ENCODE data around the gene BCOR.

The BCOR gene

GRCh38 chrX:40107291-40108161 is 9.8 kb upstream of the BCOR start:
- TF ChIP-seq EZH2 (IDR thresholded peaks at IDR 0.05; ENCODE audit: borderline replicate concordance, low read length) (no peak), CTCF (IDR thresholded peaks at IDR 0.05; ENCODE audit: low read length) (no peak)
- H3K27me3 ChIP-seq (ENCODE audit: insufficient read depth, low read length): no peaks in the 10 kb centered on the region
- peaks cover 45% of the 10 kb centered on the region for H3K4me1 ChIP-seq (ENCODE audit: insufficient read depth, low read length, severe bottlenecking)
- no peaks in the 10 kb centered on the region for H3F3A ChIP-seq (ENCODE audit: insufficient read depth, low read length)
- H3K27ac ChIP-seq (ENCODE audit: low read depth, low read length, poor library complexity, severe bottlenecking): peak overlapping the region; percentile 99
- H2AFZ ChIP-seq (ENCODE audit: low read length): no peak overlapping the region
- H3K9me2 ChIP-seq (ENCODE audit: low read depth, low read length): no peaks in the 10 kb centered on the region
- no peaks in the 10 kb centered on the region for H3K79me2 ChIP-seq (ENCODE audit: insufficient read depth, low read length)
- peak overlapping the region; percentile 64 for H3K4me3 ChIP-seq (ENCODE audit: low read depth, low read length, poor library complexity, severe bottlenecking)
- H3K36me3 ChIP-seq (ENCODE audit: insufficient read depth, low read length): no peaks in the 10 kb centered on the region
- H3K9ac ChIP-seq (ENCODE audit: low read length): peak overlapping the region; percentile 76
- H3K9me3 ChIP-seq (ENCODE audit: low read length): no peaks in the 10 kb centered on the region
- H3K4me2 ChIP-seq (ENCODE audit: low read length): peak overlapping the region; percentile 55
- H4K20me1 ChIP-seq (ENCODE audit: insufficient read depth, low read length): no peaks in the 10 kb centered on the region

- no peaks in the 10 kb centered on the region for H4K20me1 ChIP-seq (ENCODE audit: insufficient read depth, low read length)
- no peak overlapping the region for H2AFZ ChIP-seq (ENCODE audit: low read length)
- no peaks in the 10 kb centered on the region for H3K36me3 ChIP-seq (ENCODE audit: insufficient read depth, low read length)
- peak overlapping the region; percentile 55 for H3K4me2 ChIP-seq (ENCODE audit: low read length)
- no peaks in the 10 kb centered on the region for H3K79me2 ChIP-seq (ENCODE audit: insufficient read depth, low read length)
- peak overlapping the region; percentile 76 for H3K9ac ChIP-seq (ENCODE audit: low read length)
- TF ChIP-seq CTCF (IDR thresholded peaks at IDR 0.05; ENCODE audit: low read length) (no peak), EZH2 (IDR thresholded peaks at IDR 0.05; ENCODE audit: borderline replicate concordance, low read length) (no peak)
- no peaks in the 10 kb centered on the region for H3K9me3 ChIP-seq (ENCODE audit: low read length)
- no peaks in the 10 kb centered on the region for H3K9me2 ChIP-seq (ENCODE audit: low read depth, low read length)
- no peaks in the 10 kb centered on the region for H3F3A ChIP-seq (ENCODE audit: insufficient read depth, low read length)
- peak overlapping the region; percentile 64 for H3K4me3 ChIP-seq (ENCODE audit: low read depth, low read length, poor library complexity, severe bottlenecking)
- no peaks in the 10 kb centered on the region for H3K27me3 ChIP-seq (ENCODE audit: insufficient read depth, low read length)
- H3K27ac ChIP-seq (ENCODE audit: low read depth, low read length, poor library complexity, severe bottlenecking): peak overlapping the region; percentile 99
- H3K4me1 ChIP-seq (ENCODE audit: insufficient read depth, low read length, severe bottlenecking): peaks cover 53% of the 10 kb centered on the region
Measured at GRCh38 chrX:40106676-40107290, 9.0 kb upstream of the BCOR start.

GRCh38 chrX:40105835-40106675 is 8.3 kb upstream of the BCOR start:
- peak overlapping the region; percentile 64 for H3K4me3 ChIP-seq (ENCODE audit: low read depth, low read length, poor library complexity, severe bottlenecking)
- no peak for TF ChIP-seq CTCF (IDR thresholded peaks at IDR 0.05; ENCODE audit: low read length)
- TF ChIP-seq EZH2 (IDR thresholded peaks at IDR 0.05; ENCODE audit: borderline replicate concordance, low read length): no peak
- H3K9ac ChIP-seq (ENCODE audit: low read length): peak overlapping the region; percentile 76
- H3K79me2 ChIP-seq (ENCODE audit: insufficient read depth, low read length): no peaks in the 10 kb centered on the region
- peak overlapping the region; percentile 99 for H3K27ac ChIP-seq (ENCODE audit: low read depth, low read length, poor library complexity, severe bottlenecking)
- H3K27me3 ChIP-seq (ENCODE audit: insufficient read depth, low read length): no peaks in the 10 kb centered on the region
- peaks cover 60% of the 10 kb centered on the region for H3K4me1 ChIP-seq (ENCODE audit: insufficient read depth, low read length, severe bottlenecking)
- no peak overlapping the region for H2AFZ ChIP-seq (ENCODE audit: low read length)
- no peaks in the 10 kb centered on the region for H3K9me2 ChIP-seq (ENCODE audit: low read depth, low read length)
- H3K36me3 ChIP-seq (ENCODE audit: insufficient read depth, low read length): no peaks in the 10 kb centered on the region
- peak overlapping the region; percentile 55 for H3K4me2 ChIP-seq (ENCODE audit: low read length)
- H3F3A ChIP-seq (ENCODE audit: insufficient read depth, low read length): no peaks in the 10 kb centered on the region
- no peaks in the 10 kb centered on the region for H4K20me1 ChIP-seq (ENCODE audit: insufficient read depth, low read length)
- no peaks in the 10 kb centered on the region for H3K9me3 ChIP-seq (ENCODE audit: low read length)

Measured in OCI-LY1 (cell line).